Sigmoid colon (tissue), 7 donors: ENCODE results near the gene IDE. TPM values are rescaled to one million over a fixed set of nuclear protein-coding genes. Genes with fewer than 3 reads are reported as not detected.

ENCODE experiments used
- DNase-seq: peaks from one replicate; pipeline ENCODE4 v3.0.0-alpha.2; 2019
- H3K27ac ChIP-seq, 4 donors: fragments of 200-600 bp; sonication (generic); one replicate each; pipeline ENCODE4 v1.5.1; 2016 to 2019; ENCODE audit warnings: mild to moderate bottlenecking in 1 of 4
- H3K27me3 ChIP-seq, 3 donors: fragments of 200-600 bp; sonication (generic); one replicate each; pipeline ENCODE4 v1.5.1; 2019; ENCODE audit warnings: mild to moderate bottlenecking in 1 of 3
- H3K36me3 ChIP-seq, 4 donors: fragments of 200-600 bp; sonication (generic); one replicate each; pipeline ENCODE4 v1.5.1; 2016 to 2019
- H3K4me1 ChIP-seq, 4 donors: fragments of 200-600 bp; sonication (generic); one replicate each; pipeline ENCODE4 v1.5.1; 2017 to 2019
- H3K4me3 ChIP-seq, 4 donors: fragments of 200-600 bp; sonication (generic); one replicate each; pipeline ENCODE4 v1.5.1; 2017 to 2019; ENCODE audit warnings: mild to moderate bottlenecking in 2 of 4, moderate library complexity in 1 of 4
- H3K9me3 ChIP-seq, 4 donors: fragments of 200-600 bp in 3 of 4; sonication (generic) in 3 of 4; one replicate each; pipeline versions ENCODE4 v1.5.1 to v1.6.1; 2013 to 2019
- CTCF ChIP-seq, 4 experiments: fragments of 450-650 bp in 3 of 4; fragments of 200-600 bp in 1 of 4; IDR thresholded peaks; one replicate each; pipeline ENCODE4 v1.5.1; 2016 to 2019; ENCODE audit warnings: antibody characterized with exemption in 4 of 4, mild to moderate bottlenecking in 3 of 4, moderate library complexity in 2 of 4
- EP300 ChIP-seq, 4 donors: sonication (generic); formaldehyde crosslinking; IDR thresholded peaks; one replicate each; pipeline ENCODE4 v1.6.1; 2017; ENCODE audit warnings: antibody characterized with exemption in 4 of 4
- POLR2A ChIP-seq, 2 donors: fragments of 450-650 bp; IDR thresholded peaks; one replicate each; pipeline ENCODE4 v1.6.1; 2016; ENCODE audit warnings: antibody characterized with exemption in 2 of 2, mild to moderate bottlenecking in 2 of 2, moderate library complexity in 2 of 2
- POLR2AphosphoS5 ChIP-seq, 4 donors: sonication (generic); formaldehyde crosslinking; IDR thresholded peaks; one replicate each; pipeline ENCODE4 v1.6.1; 2017; ENCODE audit warnings: antibody characterized with exemption in 4 of 4
- WGBS, 2 donors: extraction: QIAGEN DNeasy Blood & Tissue Kit; methylation state at CpG; one replicate each; pipeline ENCODE4 v1.1.7; 2013; 5-methylcytosine and 5-hydroxymethylcytosine counted together
- intact Hi-C: fragments of 100-400 bp; cut with DNase I; formaldehyde crosslinking; loops from one replicate; pipeline ENCODE4 v1.15.1; 2023
- polyA plus RNA-seq, 3 donors: library from polyadenylated mRNA; stranded (reverse); fragments of 200-250 nt; gene quantifications; one replicate each; pipeline ENCODE4 v1.2.3, GENCODE V29; 2013
- total RNA-seq, 4 donors: library from RNA; depleted of rRNA; stranded (reverse); fragments of >200 nt; gene quantifications; one replicate each; pipeline ENCODE4 v1.1.0, GENCODE V29; 2016
- donor health status: healthy with polysubstance abuse.
- donor health status: Bipolar disorder and iron deficiency.
- donor health status: healthy.

The IDE gene
- total and polyA plus RNA-seq, 7 donors, result 7.8 to 32.9 (median 23.3) TPM

GRCh38 chr10:92452313-92452712, 121.6 kb downstream of the IDE start:
- TF ChIP-seq POLR2AphosphoS5 (IDR thresholded peaks at IDR 0.05) (no peak), CTCF (IDR thresholded peaks at IDR 0.05) (no peak), POLR2A (IDR thresholded peaks at IDR 0.05) (no peak), EP300 (IDR thresholded peaks at IDR 0.05) (no peak)
- Histone ChIP-seq H3K36me3 (peaks cover 0 to 55% (median 16%) of the 10 kb centered on the region in 4 donors), H3K9me3 (no peaks in the 10 kb centered on the region), H3K4me3 (no peak overlapping the region), H3K27ac (no peak overlapping the region), H3K27me3 (no peaks in the 10 kb centered on the region), H3K4me1 (no peaks in the 10 kb centered on the region)
- 99 to 100% methylated on average over 2 of the region's 2 CpGs for WGBS, 2 donors
- no peak for DNase-seq
- intact Hi-C loops, result no loop called here

GRCh38 chr10:92451431-92451830, 122.5 kb downstream of the IDE start:
- TF ChIP-seq CTCF (IDR thresholded peaks at IDR 0.05), result no peak
- no peak for TF ChIP-seq EP300 (IDR thresholded peaks at IDR 0.05)
- TF ChIP-seq POLR2A (IDR thresholded peaks at IDR 0.05), result no peak
- TF ChIP-seq POLR2AphosphoS5 (IDR thresholded peaks at IDR 0.05), result no peak
- WGBS, 2 donors, result 96% methylated on average over 7 of the region's 7 CpGs
- no peak overlapping the region for H3K4me3 ChIP-seq

GRCh38 chr10:92450896-92451295, 123.0 kb downstream of the IDE start:
- intact Hi-C loops, result no loop called here

More at GRCh38 chr10:92451431-92451830, 122.5 kb downstream of the IDE start:
- Histone ChIP-seq H3K36me3 (peaks cover 0 to 55% (median 16%) of the 10 kb centered on the region in 4 donors), H3K27ac (no peak overlapping the region), H3K9me3 (no peaks in the 10 kb centered on the region), H3K4me1 (no peaks in the 10 kb centered on the region), H3K27me3 (no peaks in the 10 kb centered on the region)
- no peak for DNase-seq
- intact Hi-C loops, result no loop called here

GRCh38 chr10:92440578-92440977, 133.3 kb downstream of the IDE start:
- intact Hi-C loops, result no loop called here
- WGBS, 2 donors, result 93 to 95% methylated on average over 5 of the region's 5 CpGs

More at GRCh38 chr10:92450896-92451295, 123.0 kb downstream of the IDE start:
- no peak overlapping the region for H3K4me3 ChIP-seq
- 67 to 86% methylated on average over 2 of the region's 2 CpGs for WGBS, 2 donors
- DNase-seq, result no peak
- TF ChIP-seq POLR2AphosphoS5 (IDR thresholded peaks at IDR 0.05), result no peak
- TF ChIP-seq EP300 (IDR thresholded peaks at IDR 0.05), result no peak
- TF ChIP-seq CTCF (IDR thresholded peaks at IDR 0.05), result no peak
- peaks cover 0 to 49% (median 16%) of the 10 kb centered on the region in 4 donors for H3K36me3 ChIP-seq
- no peak overlapping the region for H3K27ac ChIP-seq
- H3K27me3 ChIP-seq, result no peaks in the 10 kb centered on the region
- H3K4me1 ChIP-seq, result no peaks in the 10 kb centered on the region
- no peaks in the 10 kb centered on the region for H3K9me3 ChIP-seq

More at GRCh38 chr10:92440578-92440977, 133.3 kb downstream of the IDE start:
- Histone ChIP-seq H3K9me3 (no peaks in the 10 kb centered on the region), H3K4me1 (no peaks in the 10 kb centered on the region), H3K27me3 (no peaks in the 10 kb centered on the region), H3K4me3 (no peak overlapping the region), H3K36me3 (no peaks in the 10 kb centered on the region), H3K27ac (no peak overlapping the region)
- no peak for DNase-seq
- TF ChIP-seq EP300 (IDR thresholded peaks at IDR 0.05) (no peak), POLR2A (IDR thresholded peaks at IDR 0.05) (no peak), CTCF (IDR thresholded peaks at IDR 0.05) (no peak), POLR2AphosphoS5 (IDR thresholded peaks at IDR 0.05) (no peak)
